GM10266 (cell line): ENCODE results near the gene TRIM38.

Experiments used
- DNase-seq: peaks from one replicate; pipeline ENCODE4 v3.0.0; 2012; ENCODE audit errors: extremely low spot score
- TF ChIP-seq, protein P1 (sequence below): IDR thresholded peaks from 2 replicates; pipeline ENCODE4 v1.5.1; 2012; ENCODE audit warnings: mild to moderate bottlenecking, low read depth; ENCODE audit not compliant: control insufficient read depth, insufficient read depth; ENCODE audit errors: missing control alignments

The TRIM38 gene

DNA sequence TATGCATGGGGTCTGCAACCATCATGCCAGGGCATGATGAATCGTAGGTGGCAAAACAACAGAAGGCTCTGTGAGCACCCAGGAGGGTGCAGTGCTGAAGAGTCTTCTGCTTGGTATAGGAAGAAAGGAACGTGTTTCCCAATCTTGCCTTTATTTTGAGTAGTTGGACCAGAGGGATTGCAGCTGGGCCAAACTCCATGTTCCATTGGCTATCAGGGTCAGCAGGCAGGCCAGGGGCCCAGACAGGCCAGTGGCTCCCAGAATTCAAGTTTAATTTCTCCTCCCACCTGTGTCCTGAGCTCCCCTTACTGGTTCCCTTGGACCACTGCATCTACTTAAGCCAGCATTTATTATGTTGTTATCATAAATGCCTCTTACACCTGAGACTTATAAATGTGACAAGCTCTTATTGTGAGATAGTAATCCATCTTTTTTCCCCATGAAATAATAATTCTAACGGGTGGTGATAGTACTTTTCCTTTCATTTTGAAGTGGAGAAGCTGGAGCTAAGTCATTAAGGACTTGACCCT is 918 bp upstream of the TRIM38 start:
- DNase-seq, result no peak
- TF ChIP-seq, protein P1, sequence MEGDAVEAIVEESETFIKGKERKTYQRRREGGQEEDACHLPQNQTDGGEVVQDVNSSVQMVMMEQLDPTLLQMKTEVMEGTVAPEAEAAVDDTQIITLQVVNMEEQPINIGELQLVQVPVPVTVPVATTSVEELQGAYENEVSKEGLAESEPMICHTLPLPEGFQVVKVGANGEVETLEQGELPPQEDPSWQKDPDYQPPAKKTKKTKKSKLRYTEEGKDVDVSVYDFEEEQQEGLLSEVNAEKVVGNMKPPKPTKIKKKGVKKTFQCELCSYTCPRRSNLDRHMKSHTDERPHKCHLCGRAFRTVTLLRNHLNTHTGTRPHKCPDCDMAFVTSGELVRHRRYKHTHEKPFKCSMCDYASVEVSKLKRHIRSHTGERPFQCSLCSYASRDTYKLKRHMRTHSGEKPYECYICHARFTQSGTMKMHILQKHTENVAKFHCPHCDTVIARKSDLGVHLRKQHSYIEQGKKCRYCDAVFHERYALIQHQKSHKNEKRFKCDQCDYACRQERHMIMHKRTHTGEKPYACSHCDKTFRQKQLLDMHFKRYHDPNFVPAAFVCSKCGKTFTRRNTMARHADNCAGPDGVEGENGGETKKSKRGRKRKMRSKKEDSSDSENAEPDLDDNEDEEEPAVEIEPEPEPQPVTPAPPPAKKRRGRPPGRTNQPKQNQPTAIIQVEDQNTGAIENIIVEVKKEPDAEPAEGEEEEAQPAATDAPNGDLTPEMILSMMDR, result peak; percentile 32

GRCh38 chr6:25963426-25964123 is 973 bp downstream of the TRIM38 start:
- no peak for DNase-seq
- TF ChIP-seq, protein P1, result no peak

GRCh38 chr6:25965058-25965457 is 2.5 kb downstream of the TRIM38 start:
- DNase-seq, result no peak
- TF ChIP-seq, protein P1, result no peak

- TF ChIP-seq, protein P1, result no peak
- no peak for DNase-seq
Observed at GRCh38 chr6:25966711-25967110, 4.1 kb downstream of the TRIM38 start.

DNA sequence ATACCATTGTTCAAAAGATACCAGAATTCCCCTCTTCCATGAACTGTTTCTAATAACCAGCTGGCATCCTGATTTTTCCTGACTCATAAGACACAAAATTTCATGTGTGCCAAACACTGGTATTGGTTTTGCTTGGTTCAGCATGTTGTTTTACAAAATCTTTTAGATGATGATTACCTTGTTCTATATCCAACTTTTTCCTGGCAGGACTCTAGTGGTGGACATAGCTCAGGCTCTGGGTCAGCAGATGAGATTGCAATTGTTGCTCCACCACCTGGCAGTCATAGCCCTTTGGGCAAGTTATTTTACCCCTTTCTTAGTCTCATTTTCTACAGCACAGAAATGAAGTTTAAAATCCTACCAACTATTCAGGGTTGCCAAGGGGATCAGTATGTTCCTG is 6.2 kb downstream of the TRIM38 start:
- TF ChIP-seq, protein P1, result no peak
- no peak for DNase-seq

DNA sequence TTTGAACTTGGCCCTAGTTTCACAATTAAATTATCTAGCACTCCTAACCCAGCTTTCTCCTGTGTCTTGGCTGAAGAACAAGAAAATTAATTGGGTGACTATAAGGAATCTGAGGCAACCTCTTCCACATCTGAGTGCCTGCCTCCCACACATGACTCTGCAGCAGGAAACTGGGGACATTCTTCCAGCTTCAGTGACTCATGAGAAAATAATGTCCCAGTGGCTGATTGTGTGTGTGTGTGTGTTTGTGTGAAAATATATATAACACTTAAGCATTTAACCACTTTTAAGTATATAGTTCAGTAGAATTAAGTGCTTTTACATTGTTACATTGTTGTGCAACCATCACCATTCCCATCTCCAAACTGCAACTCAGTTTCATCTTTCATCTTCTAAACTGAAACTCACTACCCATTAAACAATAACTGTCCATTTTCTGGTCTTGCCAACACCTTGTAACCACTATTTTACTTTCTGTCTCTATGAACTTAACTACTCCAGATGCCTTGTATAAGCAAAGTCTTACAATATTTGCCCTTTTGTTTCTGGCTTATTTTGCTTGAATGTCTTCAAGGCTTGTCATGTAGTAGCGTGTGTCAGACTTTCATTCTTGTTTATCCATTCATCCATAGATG is 8.7 kb downstream of the TRIM38 start:
- DNase-seq, result no peak

More for the DNA sequence above, 8.7 kb downstream of the TRIM38 start:
- TF ChIP-seq, protein P1, result no peak
